Astrocyte of the spinal cord (primary cell): ENCODE results near the gene TJP3.
A peak's percentile ranks its signal among the peaks of the same experiment; 100 is the strongest.

Experiments used
- DNase-seq: peaks from one replicate; pipeline ENCODE4 v3.0.0; 2011; ENCODE audit warnings: low read depth, low spot score
- H3K4me3 ChIP-seq: 2 replicates; pipeline ENCODE4 v1.5.1; 2011; ENCODE audit warnings: low read depth, mild to moderate bottlenecking, low read length, moderate library complexity
- CTCF ChIP-seq: IDR thresholded peaks from 2 replicates; pipeline ENCODE4 v1.5.1; 2012; ENCODE audit warnings: low read depth, mild to moderate bottlenecking, low read length, inconsistent platforms
- in situ Hi-C: cut with HindIII; loops from 2 replicates; pipeline ENCODE4 v1.10.0; 2017; ENCODE audit warnings: low sequenced_read_pairs

Gene TJP3

GRCh38 chr19:3684817-3685410 is 23.3 kb upstream of the TJP3 start:
- TF ChIP-seq CTCF = peak; percentile 11
- H3K4me3 ChIP-seq = no peak overlapping the region
- in situ Hi-C loops = no loop called here
- DNase-seq = no peak

GRCh38 chr19:3687393-3687773 is 20.8 kb upstream of the TJP3 start:
- no peak overlapping the region for H3K4me3 ChIP-seq

GRCh38 chr19:3687774-3688706 is 20.1 kb upstream of the TJP3 start:
- no peak for TF ChIP-seq CTCF
- H3K4me3 ChIP-seq = no peak overlapping the region
- in situ Hi-C loops = no loop called here
- DNase-seq = no peak

More at GRCh38 chr19:3687393-3687773, 20.8 kb upstream of the TJP3 start:
- no peak for TF ChIP-seq CTCF
- DNase-seq = no peak
- in situ Hi-C loops = no loop called here

- TF ChIP-seq CTCF = no peak
- in situ Hi-C loops = no loop called here
- no peak for DNase-seq
- H3K4me3 ChIP-seq = no peak overlapping the region
Observed at GRCh38 chr19:3690551-3691371, 17.4 kb upstream of the TJP3 start.

- no peak for DNase-seq
- no peak for TF ChIP-seq CTCF
- in situ Hi-C loops = no loop called here
- H3K4me3 ChIP-seq = no peak overlapping the region
Observed at GRCh38 chr19:3691372-3691716, 16.8 kb upstream of the TJP3 start.

- in situ Hi-C loops = no loop called here
- no peak for TF ChIP-seq CTCF
Observed at GRCh38 chr19:3691726-3692125, 16.5 kb upstream of the TJP3 start.

More at GRCh38 chr19:3691726-3692125, 16.5 kb upstream of the TJP3 start:
- H3K4me3 ChIP-seq = no peak overlapping the region
- no peak for DNase-seq
